H9 (cell line): ENCODE results near the gene NFS1. TPM values are rescaled to one million over a fixed set of nuclear protein-coding genes. Genes with fewer than 3 reads are reported as not detected.
A peak's percentile ranks its signal among the peaks of the same experiment; 100 is the strongest.

Experiments
- DNase-seq: peaks from one replicate; pipeline ENCODE4 v3.0.0-alpha.2; 2017
- H2AFZ ChIP-seq: one replicate; pipeline ENCODE4 v1.6.1; 2013; ENCODE audit warnings: mild to moderate bottlenecking, low read length, control low read depth, moderate library complexity
- H2AK5ac ChIP-seq: 2 replicates; pipeline ENCODE4 v1.6.1; 2013; ENCODE audit warnings: low read length, control low read depth, mixed read lengths; ENCODE audit not compliant: insufficient read length
- H2BK120ac ChIP-seq: one replicate; pipeline ENCODE4 v1.6.1; 2013; ENCODE audit warnings: low read depth, mild to moderate bottlenecking, low read length, control low read depth, inconsistent platforms; ENCODE audit not compliant: poor library complexity, severe bottlenecking
- H2BK12ac ChIP-seq: 2 replicates; pipeline ENCODE4 v1.6.1; 2013; ENCODE audit warnings: low read length, control low read depth, mixed read lengths, low read depth; ENCODE audit not compliant: insufficient read length
- H2BK15ac ChIP-seq: 2 replicates; pipeline ENCODE4 v1.6.1; 2013; ENCODE audit warnings: low read depth, low read length, control low read depth
- H2BK20ac ChIP-seq: one replicate; pipeline ENCODE4 v1.6.1; 2013; ENCODE audit warnings: low read depth, mild to moderate bottlenecking, low read length, control low read depth, inconsistent platforms; ENCODE audit not compliant: poor library complexity, severe bottlenecking
- H2BK5ac ChIP-seq: 2 replicates; pipeline ENCODE4 v1.6.1; 2013; ENCODE audit warnings: low read length, control low read depth, mixed read lengths; ENCODE audit not compliant: insufficient read length
- H3K14ac ChIP-seq: 2 replicates; pipeline ENCODE4 v1.6.1; 2013; ENCODE audit warnings: low read length, control low read depth; ENCODE audit not compliant: insufficient read depth
- H3K18ac ChIP-seq: 2 replicates; pipeline ENCODE4 v1.6.1; 2013; ENCODE audit warnings: low read depth, mild to moderate bottlenecking, mixed read lengths, low read length, control low read depth; ENCODE audit not compliant: insufficient read length
- H3K23ac ChIP-seq: 2 replicates; pipeline ENCODE4 v1.6.1; 2013; ENCODE audit warnings: low read length, control low read depth, mixed read lengths, low read depth; ENCODE audit not compliant: insufficient read length
- H3K23me2 ChIP-seq: 2 replicates; pipeline ENCODE4 v1.6.1; 2013; ENCODE audit warnings: low read depth, mild to moderate bottlenecking, mixed read lengths, low read length, control low read depth; ENCODE audit not compliant: insufficient read length, poor library complexity, severe bottlenecking
- H3K27ac ChIP-seq: 2 replicates; pipeline ENCODE4 v1.5.1; 2013; ENCODE audit warnings: low read length, control low read depth, mixed read lengths, low read depth; ENCODE audit not compliant: insufficient read length
- H3K27me3 ChIP-seq: 2 replicates; pipeline ENCODE4 v1.6.1; 2013; ENCODE audit warnings: low read length, control low read depth, inconsistent platforms; ENCODE audit not compliant: insufficient read depth
- H3K4ac ChIP-seq: 2 replicates; pipeline ENCODE4 v1.6.1; 2013; ENCODE audit warnings: low read depth, mild to moderate bottlenecking, control low read depth, inconsistent platforms, low read length, moderate library complexity
- H3K4me1 ChIP-seq: 2 replicates; pipeline ENCODE4 v1.6.1; 2013; ENCODE audit warnings: low read length, control low read depth, inconsistent platforms; ENCODE audit not compliant: insufficient read depth
- H3K4me2 ChIP-seq: 2 replicates; pipeline ENCODE4 v1.6.1; 2013; ENCODE audit warnings: low read length, control low read depth, mixed read lengths; ENCODE audit not compliant: insufficient read length, insufficient read depth
- H3K56ac ChIP-seq: 2 replicates; pipeline ENCODE4 v1.6.1; 2013; ENCODE audit warnings: low read depth, mild to moderate bottlenecking, mixed read lengths, low read length, control low read depth; ENCODE audit not compliant: insufficient read length
- H3K79me1 ChIP-seq: 2 replicates; pipeline ENCODE4 v1.6.1; 2013; ENCODE audit warnings: low read depth, mild to moderate bottlenecking, moderate library complexity, low read length, control low read depth, inconsistent platforms; ENCODE audit not compliant: insufficient read depth, poor library complexity, severe bottlenecking
- H3K79me2 ChIP-seq: 2 replicates; pipeline ENCODE4 v1.6.1; 2013; ENCODE audit warnings: low read length, control low read depth, inconsistent platforms; ENCODE audit not compliant: insufficient read depth
- H3K9ac ChIP-seq: 2 replicates; pipeline ENCODE4 v1.6.1; 2013; ENCODE audit warnings: low read length, control low read depth, mixed read lengths; ENCODE audit not compliant: insufficient read length; ENCODE audit errors: extremely low read depth
- H3K9me3 ChIP-seq: one replicate; pipeline ENCODE4 v1.6.1; 2013; ENCODE audit warnings: low read depth, low read length, inconsistent platforms; ENCODE audit not compliant: control insufficient read depth
- H3T11ph ChIP-seq: one replicate; pipeline ENCODE4 v1.6.1; 2013; ENCODE audit warnings: mild to moderate bottlenecking, low read length, control low read depth, inconsistent platforms
- H4K20me1 ChIP-seq: one replicate; pipeline ENCODE4 v1.6.1; 2013; ENCODE audit not compliant: control insufficient read depth, insufficient read length, insufficient read depth
- H4K5ac ChIP-seq: 2 replicates; pipeline ENCODE4 v1.6.1; 2013; ENCODE audit warnings: low read depth, mild to moderate bottlenecking, mixed read lengths, low read length, control low read depth; ENCODE audit not compliant: insufficient read length
- H4K8ac ChIP-seq: replicated peaks from 2 replicates; pipeline ENCODE4 v1.6.1; 2013; ENCODE audit warnings: low read length, control low read depth, mixed read lengths, low read depth; ENCODE audit not compliant: insufficient read length
- H4K91ac ChIP-seq: 2 replicates; pipeline ENCODE4 v1.6.1; 2013; ENCODE audit warnings: low read depth, mild to moderate bottlenecking, moderate library complexity, mixed read lengths, low read length, control low read depth; ENCODE audit not compliant: insufficient read length
- H3K27ac Mint-ChIP-seq, 3 experiments: 2 replicates in 2 of 3; 3 replicates in 1 of 3; pipeline ENCODE4 v1.8.0; 2020 to 2021; ENCODE audit warnings: mixed read lengths in 3 of 3, mild to moderate bottlenecking in 1 of 3, moderate library complexity in 1 of 3
- H3K27me3 Mint-ChIP-seq: 2 replicates; pipeline ENCODE4 v1.8.0; 2021; ENCODE audit warnings: low read depth, mild to moderate bottlenecking, moderate library complexity, mixed read lengths
- H3K36me3 Mint-ChIP-seq, 3 experiments: 2 replicates in 2 of 3; 3 replicates in 1 of 3; pipeline ENCODE4 v1.8.0; 2020 to 2021; ENCODE audit warnings: low read depth in 3 of 3, mixed read lengths in 3 of 3; ENCODE audit not compliant: insufficient read depth in 1 of 3
- H3K4me1 Mint-ChIP-seq, 2 experiments: 2 replicates each; pipeline ENCODE4 v1.8.0; 2020; ENCODE audit warnings: mixed read lengths in 2 of 2
- H3K4me3 Mint-ChIP-seq, 2 experiments: 2 replicates in 1 of 2; 3 replicates in 1 of 2; pipeline ENCODE4 v1.8.0; 2020 to 2021; ENCODE audit warnings: mild to moderate bottlenecking in 2 of 2, mixed read lengths in 2 of 2, moderate library complexity in 1 of 2
- H3K9me3 Mint-ChIP-seq, 2 experiments: 2 replicates in 1 of 2; 3 replicates in 1 of 2; pipeline ENCODE4 v1.8.0; 2020; ENCODE audit warnings: mild to moderate bottlenecking in 2 of 2, mixed read lengths in 2 of 2, moderate library complexity in 1 of 2
- WGBS: extraction: QIAGEN DNeasy Blood & Tissue Kit; methylation state at CpG from one replicate; pipeline ENCODE4 v1.1.7; 2013; ENCODE audit warnings: missing lambda C conversion rate, low lambda C conversion rate, mixed read lengths; ENCODE audit not compliant: insufficient read length; ENCODE audit errors: extremely low coverage; 5-methylcytosine and 5-hydroxymethylcytosine counted together
- total RNA-seq: library from RNA; stranded (reverse); gene quantifications from 2 replicates; pipeline ENCODE4 v1.2.1, GENCODE V29; 2021
- TF ChIP-seq, protein P1 (sequence below): fragments of 200-600 bp; sonication (generic); conservative IDR thresholded peaks from 3 replicates; pipeline ENCODE4 v1.8.0; 2021; ENCODE audit warnings: antibody characterized with exemption, mild to moderate bottlenecking

NFS1 gene
- total RNA-seq, 1 experiment from 2014 or later, result 26.6 TPM

DNA sequence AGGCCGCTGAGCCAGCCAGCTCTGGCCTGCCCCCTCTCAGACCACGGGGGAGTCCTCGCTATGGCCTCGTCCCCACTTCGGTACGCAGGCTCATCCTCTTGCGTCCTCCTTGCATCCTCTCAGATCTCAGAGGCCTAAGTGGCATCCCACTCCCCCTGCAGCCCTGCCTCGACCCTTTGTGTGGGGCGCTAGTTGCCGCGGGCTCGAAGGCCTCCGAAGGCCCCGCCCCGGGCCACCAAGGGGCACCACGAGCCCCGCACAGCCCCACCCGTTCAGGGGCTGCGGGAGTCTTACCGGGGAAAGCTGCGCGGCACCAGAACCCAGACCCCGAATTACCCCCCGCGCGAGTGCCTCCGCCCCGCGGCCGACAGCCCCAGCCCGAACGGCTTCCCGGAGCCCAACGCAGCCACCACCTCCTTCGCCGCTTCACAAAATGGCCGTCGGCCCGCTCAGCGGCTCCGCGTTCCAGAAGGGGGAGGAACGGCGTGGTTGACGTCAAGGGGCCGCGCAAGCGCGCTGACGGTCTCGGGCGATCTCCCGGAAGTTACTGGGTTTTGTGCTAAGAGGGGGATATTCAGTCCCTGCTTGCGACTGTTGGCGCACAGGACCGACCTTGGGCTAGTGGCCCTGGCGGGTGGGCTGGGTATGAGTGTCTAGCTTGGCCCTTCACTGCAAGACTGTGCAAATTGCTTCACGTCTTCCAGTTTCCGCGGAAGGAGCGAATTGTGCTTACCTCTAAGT is 34.5 kb downstream of the NFS1 start, which contains the start of the genes CPNE1 and RBM12:
CPNE1 (minus strand) TSS at position 435 of the 741 bp plus-strand sequence. CDS start 31,977 bp downstream, outside the sequence.
RBM12 (minus strand) TSS at position 435 of the 741 bp plus-strand sequence. CDS start 9,578 bp downstream, outside the sequence.
- H3K9me3 ChIP-seq, result no peaks in the 10 kb centered on the region

More for the DNA sequence above, 34.5 kb downstream of the NFS1 start, which contains the start of the genes CPNE1 and RBM12:
- Histone ChIP-seq H3K27ac (peak within 1 kb of the TSS; percentile 56), H3K4me1 (no peaks in the 10 kb centered on the region; the same call in 1 of the 2 replicates), H4K5ac (peak within 1 kb of the TSS; percentile 77), H3T11ph (no peak within 1 kb of the TSS), H3K27me3 (no peaks in the 10 kb centered on the region), H2AFZ (no peak within 1 kb of the TSS), H3K23ac (no peak within 1 kb of the TSS), H2BK120ac (no peak within 1 kb of the TSS), H3K18ac (peak within 1 kb of the TSS; percentile 96), H3K23me2 (peaks cover 9% of the 10 kb centered on the region), H2BK15ac (no peak within 1 kb of the TSS), H3K79me1 (no peaks in the 10 kb centered on the region), H3K9ac (peak within 1 kb of the TSS; percentile 98), H3K4me2 (peak within 1 kb of the TSS; percentile 88), H3K79me2 (peaks cover 46% of the 10 kb centered on the region), H3K56ac (peak within 1 kb of the TSS; percentile 53), H4K8ac (no peak within 1 kb of the TSS), H2BK12ac (no peak within 1 kb of the TSS), H3K4ac (peak within 1 kb of the TSS; percentile 4; the same call in 1 of the 2 replicates), H2BK5ac (peak within 1 kb of the TSS; percentile 37), H4K91ac (peak within 1 kb of the TSS; percentile 21), H2AK5ac (no peak within 1 kb of the TSS), H4K20me1 (no peaks in the 10 kb centered on the region), H3K14ac (peak within 1 kb of the TSS; percentile 98), H2BK20ac (no peak within 1 kb of the TSS)
- Mint-ChIP-seq H3K9me3 (no peaks in the 10 kb centered on the region; a peak in 2 of 5 replicates), H3K27me3 (no peaks in the 10 kb centered on the region), H3K27ac (peak within 1 kb of the TSS; percentile 99 to 100 (median 99)), H3K4me1 (peaks cover 38% of the 10 kb centered on the region in 2 experiments), H3K4me3 (peak within 1 kb of the TSS; percentile 96 to 99), H3K36me3 (peaks cover 9 to 14% (median 13%) of the 10 kb centered on the region in 3 experiments; a peak in 6 of 7 replicates)
- TF ChIP-seq, protein P1, sequence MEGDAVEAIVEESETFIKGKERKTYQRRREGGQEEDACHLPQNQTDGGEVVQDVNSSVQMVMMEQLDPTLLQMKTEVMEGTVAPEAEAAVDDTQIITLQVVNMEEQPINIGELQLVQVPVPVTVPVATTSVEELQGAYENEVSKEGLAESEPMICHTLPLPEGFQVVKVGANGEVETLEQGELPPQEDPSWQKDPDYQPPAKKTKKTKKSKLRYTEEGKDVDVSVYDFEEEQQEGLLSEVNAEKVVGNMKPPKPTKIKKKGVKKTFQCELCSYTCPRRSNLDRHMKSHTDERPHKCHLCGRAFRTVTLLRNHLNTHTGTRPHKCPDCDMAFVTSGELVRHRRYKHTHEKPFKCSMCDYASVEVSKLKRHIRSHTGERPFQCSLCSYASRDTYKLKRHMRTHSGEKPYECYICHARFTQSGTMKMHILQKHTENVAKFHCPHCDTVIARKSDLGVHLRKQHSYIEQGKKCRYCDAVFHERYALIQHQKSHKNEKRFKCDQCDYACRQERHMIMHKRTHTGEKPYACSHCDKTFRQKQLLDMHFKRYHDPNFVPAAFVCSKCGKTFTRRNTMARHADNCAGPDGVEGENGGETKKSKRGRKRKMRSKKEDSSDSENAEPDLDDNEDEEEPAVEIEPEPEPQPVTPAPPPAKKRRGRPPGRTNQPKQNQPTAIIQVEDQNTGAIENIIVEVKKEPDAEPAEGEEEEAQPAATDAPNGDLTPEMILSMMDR, result no peak
- DNase-seq, result peak; percentile 95
- WGBS, result no CpG with 5 or more reads among the region's 61 CpGs
